HT-29 (cell line): ENCODE measurements around the gene KIT. TPM values are rescaled to one million over a fixed set of nuclear protein-coding genes. Genes with fewer than 3 reads are reported as not detected.
"Not testable (repeated sequence)": the region's sequence is repeated elsewhere in the genome, so short reads cannot be mapped to it uniquely, and the experiment has no call there.

Experiments
- DNase-seq: peaks from one replicate; pipeline ENCODE4 v3.0.0-alpha.2; 2015; ENCODE audit warnings: low spot score
- total RNA-seq: library from RNA; depleted of rRNA; stranded (reverse); fragments of >200 nt; shearing (Covaris generic); gene quantifications from 2 replicates; pipeline ENCODE4 v1.2.3, GENCODE V29; 2014; rRNA removed

KIT gene
- not detected in 2 replicates for total RNA-seq

DNA sequence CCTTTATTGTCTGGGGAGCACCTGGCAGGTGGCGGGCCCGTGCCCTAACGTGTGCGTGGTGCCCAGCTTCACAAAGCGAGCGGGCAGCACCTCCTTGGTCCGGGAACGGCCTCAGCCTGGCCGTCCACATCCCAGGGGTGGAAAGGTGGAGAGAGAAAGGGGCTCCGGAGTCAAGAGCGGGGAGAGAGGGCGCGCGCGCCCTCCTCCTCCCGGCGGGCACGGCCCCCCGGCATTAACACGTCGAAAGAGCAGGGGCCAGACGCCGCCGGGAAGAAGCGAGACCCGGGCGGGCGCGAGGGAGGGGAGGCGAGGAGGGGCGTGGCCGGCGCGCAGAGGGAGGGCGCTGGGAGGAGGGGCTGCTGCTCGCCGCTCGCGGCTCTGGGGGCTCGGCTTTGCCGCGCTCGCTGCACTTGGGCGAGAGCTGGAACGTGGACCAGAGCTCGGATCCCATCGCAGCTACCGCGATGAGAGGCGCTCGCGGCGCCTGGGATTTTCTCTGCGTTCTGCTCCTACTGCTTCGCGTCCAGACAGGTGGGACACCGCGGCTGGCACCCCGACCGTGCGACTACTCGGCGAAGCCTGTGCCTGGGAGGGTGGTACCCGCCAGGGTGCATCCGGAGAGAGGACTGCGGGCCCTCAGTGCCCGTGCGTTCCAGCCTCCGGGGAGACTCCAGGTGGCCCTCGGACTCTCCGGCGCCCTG is at the start of gene KIT:
Gene KIT, plus strand, starts transcription at position 407 of the 701 bp plus-strand sequence. Its CDS starts 58 bp downstream, at position 465.
- DNase-seq, result no peak

DNA sequence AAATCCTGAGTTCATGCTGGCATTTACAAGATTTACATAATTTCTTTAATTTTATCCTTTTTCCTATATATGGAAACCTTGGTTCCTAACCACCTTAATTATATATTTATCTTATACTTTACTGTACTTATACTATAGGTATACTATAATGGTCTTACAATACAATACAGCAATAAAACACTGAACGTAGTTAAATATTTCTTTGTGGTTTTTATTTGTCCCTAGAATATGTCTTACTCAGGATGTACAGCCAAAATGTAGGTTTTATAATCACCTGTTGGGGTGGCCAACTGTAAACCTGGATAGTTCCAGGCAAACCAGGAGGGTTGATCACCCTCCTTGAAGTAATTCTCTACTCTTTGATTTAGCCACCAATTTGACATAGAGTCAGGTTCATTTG is 48.4 kb upstream of the KIT start:
- DNase-seq, result no peak

DNA sequence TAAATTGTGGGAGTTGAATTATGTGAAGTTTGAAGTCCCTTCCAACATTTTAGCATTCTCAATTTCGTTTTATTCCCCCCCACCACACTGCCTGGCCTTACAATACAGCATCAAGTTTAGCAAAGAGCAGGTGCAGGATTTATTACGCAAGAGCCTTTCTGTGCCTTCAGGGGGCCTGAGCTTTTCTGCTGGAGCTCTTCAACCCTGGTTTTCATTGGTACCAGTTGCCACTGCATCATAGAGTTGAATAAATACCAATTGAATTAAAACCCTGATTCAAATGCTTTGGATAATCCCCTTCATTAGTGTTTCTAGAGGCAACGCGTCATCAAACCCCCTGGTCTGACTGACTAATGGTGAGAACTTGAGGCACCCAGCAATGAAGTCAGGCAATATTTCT is 43.6 kb upstream of the KIT start:
- no peak for DNase-seq

DNA sequence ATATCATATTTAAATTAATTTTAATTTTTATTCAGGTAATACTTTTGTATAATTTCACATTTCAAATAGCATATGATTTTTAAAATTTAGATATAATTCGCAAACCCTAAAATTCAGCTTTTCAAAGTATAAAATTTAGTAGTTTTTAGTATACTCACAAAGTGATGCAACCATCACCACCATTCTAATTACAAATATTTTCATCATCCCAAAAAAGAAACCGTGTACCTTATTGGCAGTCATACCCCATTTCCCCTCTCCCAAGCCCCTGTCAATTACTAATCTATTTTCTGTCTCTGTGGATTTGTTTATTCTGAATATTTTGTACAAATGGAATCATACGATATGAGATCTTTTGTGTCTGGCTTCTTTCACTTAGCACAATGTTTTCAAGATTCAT is 37.0 kb upstream of the KIT start:
- no peak for DNase-seq

DNA sequence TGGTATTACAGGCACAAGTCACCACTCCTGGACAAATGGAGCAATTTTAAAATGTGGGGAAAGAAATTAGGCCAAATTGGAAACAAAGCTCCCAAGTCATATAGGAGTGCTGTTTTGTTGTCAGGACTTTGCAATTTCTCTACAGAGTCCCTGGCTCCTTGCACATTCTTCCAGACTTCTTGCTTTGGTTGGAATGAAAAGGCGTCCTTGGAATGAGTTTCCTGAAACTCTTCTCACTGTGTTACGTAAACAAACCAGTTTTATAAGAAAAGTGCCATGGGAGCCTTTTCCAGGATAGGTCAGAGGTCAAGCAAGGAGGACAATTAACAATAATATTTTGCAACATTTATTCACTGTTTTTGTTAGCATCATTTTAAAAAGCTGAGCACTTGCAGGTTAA is 32.4 kb upstream of the KIT start:
- DNase-seq, result no peak

DNA sequence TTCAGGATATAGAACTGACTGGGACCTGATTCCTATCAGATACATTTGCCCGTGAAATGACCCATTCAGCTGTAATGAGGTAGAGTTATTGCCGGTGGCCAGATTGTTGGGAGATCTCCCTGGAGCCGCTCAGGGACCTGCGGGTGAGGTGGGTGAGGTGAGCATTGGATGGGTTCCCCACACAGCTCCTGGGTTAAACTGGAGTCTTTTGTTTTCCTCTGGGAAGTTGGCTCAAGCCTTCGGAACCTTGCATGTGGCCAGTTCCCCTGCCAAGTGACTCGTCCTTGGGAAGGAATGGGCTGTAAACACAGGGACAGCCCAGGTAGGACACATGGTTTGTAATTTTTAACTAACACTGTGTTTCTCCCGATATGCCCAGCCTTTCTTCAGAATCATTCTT is 31.6 kb upstream of the KIT start:
- no peak for DNase-seq

DNA sequence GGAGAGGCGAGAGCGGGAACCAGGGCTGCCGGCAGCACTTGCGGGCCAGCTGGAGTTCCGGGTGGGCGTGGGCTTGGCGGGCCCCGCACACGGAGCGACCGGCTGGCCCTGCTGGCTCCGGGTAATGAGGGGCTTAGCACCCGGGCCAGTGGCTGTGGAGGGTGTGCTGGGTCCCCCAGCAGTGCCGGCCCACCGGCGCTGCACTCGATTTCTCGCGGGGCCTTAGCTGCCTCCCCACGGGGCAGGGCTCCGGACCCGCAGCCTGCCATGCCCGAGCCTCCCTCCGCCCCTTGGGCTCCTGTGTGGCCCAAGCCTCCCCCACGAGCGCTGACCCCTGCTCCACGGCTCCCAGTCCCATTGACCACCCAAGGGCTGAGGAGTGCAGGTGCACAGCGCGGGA is 25.2 kb upstream of the KIT start:
- DNase-seq, result no peak

DNA sequence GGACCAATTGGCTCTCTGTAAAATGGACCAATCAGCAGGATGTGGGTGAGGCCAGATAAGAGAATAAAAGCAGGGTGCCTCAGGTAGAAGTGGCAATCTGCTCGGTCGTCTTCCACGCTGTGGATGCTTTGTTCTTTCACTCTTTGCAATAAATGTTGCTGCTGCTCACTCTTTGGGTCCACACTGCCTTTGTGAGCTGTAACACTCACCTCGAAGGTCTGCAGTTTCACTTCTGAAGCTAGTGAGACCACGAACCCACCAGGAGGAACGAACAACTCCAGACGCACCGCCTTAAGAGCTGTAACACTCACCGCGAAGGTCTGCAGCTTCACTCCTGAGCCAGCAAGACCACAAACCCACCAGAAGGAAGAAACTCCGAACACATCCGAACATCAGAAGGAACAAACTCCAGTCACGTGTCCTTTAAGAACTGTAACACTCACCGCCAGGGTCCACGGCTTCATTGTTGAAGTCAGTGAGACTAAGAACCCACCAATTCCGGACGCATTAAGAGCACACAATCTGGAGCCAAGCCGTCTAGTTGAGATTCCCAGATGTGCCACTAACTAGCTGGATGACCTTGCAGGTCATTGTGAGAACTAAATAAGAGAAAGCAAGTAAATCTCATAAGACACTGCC is 24.5 kb upstream of the KIT start:
- not testable (repeated sequence) for DNase-seq

DNA sequence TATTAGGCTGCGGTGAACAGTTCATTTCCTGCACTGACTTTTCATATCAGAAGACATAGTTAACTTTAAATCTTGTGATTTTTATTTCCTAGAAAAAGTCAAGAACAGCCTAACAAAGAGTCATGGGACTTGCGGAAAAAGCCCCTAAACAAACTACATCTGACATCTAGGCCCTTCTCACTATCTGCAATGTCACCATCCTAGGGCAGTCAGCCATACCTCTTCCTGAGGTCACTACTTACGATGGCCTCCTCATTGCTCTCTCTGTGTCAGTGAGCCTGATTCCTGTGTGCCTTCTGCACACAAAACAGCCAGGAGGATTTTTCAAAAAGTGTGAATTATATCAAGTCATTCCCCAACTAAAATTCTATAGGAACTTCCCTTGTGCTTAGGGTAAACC is 22.4 kb upstream of the KIT start:
- DNase-seq, result no peak

DNA sequence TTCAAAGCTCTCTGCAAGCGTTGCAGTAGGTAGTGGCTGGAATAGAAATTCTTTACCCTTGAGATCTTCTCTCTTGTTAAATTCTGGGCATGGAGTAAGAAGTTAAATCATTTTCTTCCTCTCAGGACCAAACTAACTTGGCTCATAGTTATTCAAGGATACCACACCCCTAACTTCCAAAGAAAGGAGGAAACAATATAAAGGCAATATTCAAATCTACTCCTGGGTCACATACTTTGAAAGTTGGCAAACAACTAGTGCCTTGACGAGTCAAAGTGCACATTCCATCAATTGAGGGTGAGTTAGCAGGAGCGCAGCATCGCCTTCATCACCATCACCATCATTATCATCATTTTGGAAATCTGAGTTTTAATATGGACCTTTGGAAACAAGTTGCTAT is 20.4 kb upstream of the KIT start:
- no peak for DNase-seq

DNA sequence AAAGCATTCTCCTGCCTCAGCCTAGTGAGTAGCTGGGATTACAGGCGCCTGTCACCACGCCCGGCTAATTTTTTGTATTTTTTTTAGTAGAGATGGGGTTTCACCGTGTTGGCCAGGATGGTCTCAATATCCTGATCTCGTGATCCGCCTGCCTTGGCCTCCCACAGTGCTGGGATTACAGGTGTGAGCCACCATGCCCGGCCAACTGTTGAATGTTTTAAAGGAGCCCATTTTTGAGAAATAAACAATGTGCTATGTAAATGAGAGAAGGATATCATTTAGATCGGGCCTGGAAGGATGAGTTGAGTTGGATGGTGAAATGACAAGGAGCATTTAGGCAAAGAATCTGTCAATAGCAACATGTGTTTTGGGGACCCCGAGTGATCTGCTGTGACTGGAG is 16.7 kb upstream of the KIT start:
- not testable (repeated sequence) for DNase-seq

DNA sequence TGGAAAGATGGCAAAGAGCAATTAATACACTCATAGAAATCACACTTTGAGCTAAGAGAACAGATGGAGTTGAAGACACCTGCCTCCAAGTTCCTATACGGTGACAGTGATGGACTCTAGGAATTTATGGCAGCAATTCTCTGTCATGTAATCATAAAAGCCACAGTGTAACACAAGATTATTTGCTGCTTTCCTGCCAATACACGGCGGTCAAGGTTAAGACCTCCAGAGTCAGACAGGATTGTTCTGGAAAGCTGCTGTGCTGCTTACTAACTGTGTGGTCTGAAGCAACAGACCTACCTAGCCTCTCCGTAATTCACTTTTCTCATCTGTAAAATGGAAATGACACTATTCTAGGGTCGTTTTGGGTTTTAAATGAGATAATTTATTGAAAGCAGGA is 14.6 kb upstream of the KIT start:
- no peak for DNase-seq

DNA sequence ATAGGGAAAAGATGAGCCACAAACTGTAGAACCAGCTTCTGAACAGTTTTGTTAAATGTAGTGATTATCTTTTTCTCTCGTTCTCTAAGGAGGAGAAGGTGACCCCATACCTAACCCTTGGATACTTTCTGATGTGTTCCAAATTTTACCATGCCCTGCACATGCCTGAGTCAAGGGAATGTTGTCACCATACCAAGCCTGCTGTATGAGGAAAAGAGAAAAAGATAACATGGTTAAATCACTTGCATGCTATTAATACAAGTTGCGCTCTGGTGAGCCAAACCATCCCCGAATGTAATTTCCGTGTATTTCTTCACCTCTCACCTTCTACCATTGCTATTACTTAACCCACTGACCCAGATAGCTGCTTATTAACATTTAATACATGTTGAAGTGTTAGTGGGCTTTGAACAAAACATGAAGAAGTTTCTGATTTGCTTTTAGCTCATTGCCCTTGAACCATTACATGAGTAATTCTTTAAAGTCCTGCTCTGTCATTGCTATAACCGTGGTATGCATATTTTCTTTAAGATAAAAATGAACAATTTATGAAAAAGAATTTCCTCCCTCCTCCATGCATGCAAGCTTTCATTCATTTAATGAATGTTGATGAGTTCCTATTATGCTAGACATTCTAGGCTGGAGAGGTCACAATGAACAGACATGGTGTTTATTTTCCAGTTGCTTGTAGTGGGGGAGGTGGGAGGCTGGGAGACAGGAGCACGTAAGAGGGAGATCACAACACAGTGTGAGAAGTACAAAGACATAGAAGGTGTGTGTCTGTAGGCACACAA is 13.6 kb upstream of the KIT start:
- DNase-seq, result no peak

DNA sequence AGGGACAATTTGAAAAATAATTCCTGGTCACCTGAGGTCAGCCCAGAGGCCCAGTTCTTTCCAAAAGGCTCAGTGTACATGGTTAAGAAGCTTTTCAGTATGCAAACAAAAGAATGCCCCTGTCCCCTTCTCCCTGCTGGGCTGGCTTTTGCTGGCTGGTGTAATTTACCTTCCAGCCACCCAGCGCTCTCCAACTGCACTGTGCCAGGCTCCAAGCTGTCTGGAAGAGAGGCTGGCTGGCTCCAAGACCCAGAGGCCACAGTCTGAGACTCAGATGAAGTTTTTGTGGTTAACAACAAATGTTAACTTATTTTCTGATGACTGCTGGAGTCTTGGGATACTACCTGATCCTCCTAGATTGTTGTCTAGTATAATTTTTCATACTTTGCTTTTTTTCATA is 11.9 kb upstream of the KIT start:
- DNase-seq, result no peak

DNA sequence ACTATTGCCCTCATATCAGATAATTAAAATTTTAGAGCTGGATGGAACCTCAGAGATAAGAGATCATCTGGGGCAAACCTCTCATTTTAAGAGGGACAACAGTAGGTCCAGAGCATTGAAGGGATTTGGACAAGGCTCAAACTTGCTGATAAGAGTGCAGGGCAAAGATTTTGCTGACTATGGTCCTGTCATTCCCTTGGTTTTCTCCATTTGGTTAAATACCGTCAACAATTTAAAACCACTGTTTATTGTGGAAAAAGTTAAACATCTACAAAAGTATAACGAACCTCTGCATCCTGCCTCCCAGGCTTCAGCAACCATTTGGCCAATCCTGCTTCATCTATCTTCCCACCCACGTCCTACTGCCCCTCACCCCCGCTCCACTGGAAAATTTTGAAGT is 10.7 kb upstream of the KIT start:
- no peak for DNase-seq

DNA sequence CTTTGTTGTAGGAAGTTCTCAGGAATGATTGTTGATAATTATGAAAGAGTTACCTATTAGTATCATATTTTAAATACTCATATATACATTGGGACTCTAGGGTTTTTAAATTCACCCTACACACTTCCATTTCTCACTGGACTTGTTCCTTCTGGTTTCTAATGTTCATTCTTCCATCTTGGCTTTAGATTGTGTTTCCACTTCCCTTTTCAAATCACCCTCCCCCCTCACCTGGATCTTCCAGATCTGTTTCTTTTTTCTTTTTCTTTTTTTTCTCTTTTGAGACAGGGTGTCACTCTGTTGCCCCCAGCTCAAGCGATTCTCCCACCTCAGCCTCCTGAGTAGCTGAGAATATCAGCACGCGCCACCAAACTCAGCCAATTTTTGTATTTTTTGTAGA is 6.7 kb upstream of the KIT start:
- DNase-seq, result no peak

DNA sequence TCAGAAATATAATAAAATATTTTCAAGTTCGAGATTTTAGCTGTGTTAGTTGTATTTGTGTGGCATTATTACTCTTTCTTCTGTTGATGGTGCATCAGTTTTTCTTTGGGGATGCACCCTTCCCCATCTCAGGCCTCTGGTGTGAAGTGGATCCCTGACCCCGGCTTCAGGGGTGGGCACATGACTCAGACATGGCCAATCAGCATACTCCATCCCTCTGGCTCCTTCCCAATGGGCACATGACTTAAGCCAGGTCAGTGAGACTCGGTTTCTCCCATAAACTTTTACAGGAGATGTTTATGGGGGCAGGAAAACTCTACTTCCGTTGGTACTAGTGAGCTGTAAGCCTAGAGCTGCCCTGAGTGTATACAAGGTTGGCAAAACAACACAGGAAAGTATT is 3.0 kb upstream of the KIT start:
- no peak for DNase-seq

DNA sequence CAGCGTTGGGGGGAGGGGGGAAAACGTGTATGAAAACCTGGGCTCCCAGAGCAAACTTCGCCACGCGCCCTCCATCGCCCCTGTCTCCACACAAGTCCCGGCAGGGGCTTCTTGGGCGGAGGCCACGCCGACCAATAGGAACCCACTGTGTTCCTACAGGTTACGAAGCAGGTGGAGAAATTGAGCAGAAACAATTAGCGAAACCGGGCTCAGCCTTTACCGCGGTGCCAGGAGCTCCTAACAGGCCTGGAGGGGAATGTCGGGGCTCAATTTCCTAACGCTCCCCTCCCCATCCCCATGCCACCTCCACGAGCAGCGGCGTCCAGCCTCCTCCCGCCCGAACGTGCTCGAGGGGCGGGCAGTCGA is 589 bp upstream of the KIT start:
- DNase-seq, result no peak

DNA sequence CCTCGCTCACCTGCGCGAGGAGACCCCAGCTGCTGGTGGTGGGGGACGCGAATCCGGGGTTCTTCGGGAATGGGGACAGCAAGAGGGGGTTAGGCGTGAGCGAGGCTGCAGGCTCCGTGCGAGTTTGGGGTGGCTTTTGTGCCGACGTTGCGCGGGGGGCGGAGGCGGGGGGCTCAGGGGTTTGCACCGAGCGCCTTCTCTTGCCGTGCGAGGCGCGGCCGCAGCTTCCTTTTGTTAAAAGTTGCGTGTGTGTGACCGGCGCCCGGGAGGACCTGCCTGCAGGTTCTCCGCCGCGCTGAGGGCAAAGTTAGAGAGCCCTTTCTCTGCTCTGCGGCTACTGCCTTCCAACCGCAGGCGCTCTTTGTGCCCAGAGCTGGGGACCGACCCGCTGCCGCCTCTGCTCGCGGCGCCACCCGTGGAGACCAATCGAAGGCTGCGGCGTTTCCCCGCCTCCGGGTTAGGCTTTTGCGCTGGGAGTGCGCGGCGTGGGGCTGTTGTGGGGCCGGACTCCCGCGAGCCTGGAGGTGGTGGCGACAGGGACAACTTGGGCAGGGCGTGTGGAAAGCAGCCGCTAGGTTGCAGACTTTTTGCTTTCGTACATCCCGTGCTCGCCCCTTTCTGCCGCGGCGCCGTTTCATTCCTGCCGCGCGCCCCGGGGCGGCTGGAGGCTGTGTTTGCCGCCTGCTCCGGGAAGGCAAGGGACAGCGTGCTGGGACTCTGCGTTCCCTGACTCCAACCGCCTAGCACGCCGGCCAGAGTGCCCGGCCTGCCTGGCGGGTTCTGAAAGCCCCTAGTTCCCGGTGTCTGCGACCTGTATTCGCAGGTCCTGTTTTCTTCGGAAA is 716 bp downstream of the KIT start:
- DNase-seq, result no peak

DNA sequence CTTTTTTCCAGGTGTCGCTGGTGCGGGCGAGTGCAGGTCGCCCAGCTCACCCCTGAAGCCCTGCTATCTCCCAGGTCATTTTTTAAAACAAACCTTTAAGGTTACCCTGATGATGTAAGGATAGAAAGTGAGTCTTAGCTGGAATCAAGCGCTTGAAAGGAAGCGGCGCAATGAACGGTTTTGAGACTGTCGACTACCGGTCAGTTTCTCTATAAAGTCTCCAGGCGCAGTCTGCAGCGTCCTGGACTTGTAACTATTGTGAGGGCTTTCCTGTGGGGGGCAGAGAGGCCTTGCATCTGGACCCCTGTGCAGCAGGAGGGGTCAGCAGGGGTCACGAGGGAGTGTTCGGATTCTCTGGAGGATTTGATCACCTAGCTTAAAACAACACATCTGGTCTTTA is 1.6 kb downstream of the KIT start:
- no peak for DNase-seq

DNA sequence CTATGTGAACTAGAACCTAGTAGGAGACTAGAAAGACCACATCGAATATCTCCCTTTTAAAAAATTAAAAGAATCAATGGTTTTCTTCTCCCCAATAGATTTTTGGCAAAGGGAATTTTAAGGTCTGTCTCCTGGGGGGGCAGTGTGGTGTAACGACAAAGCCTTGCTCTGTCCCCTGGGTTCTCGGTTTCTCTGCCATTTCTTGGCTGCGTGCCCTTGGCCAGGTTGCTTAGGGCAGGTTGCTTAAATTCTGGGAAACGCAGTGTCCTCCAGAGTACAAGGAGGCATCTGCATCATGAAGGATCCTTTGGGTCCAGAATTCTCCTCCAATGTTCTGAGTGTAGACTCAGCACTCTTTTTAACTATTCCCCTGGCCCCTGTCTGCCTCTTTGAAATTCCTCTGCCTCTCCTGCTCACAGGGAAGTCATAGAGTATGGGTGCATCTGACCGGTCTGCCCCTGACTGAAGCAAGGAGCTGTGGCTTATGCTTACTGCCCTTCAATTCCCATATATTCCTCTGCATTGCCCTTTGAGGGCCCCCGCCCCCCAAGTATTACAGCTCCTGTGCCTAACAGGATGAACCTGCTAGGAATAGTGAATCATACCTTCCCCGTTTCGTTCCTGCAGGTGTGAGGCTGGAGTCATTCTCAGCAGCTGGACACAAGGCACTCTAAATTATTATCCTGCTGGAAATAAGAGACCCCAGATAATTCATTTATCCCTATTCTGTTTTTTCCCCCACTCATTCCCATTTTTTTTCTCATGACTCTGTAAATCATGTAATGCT is 2.2 kb downstream of the KIT start:
- DNase-seq, result no peak
